Uterus (tissue), 2 donors: ENCODE measurements around the gene CHAF1B.

Experiments
- CTCF ChIP-seq, 4 experiments: fragments of 200-600 bp in 2 of 4; fragments of 450-650 bp in 2 of 4; sonication (generic) in 2 of 4; IDR thresholded peaks; one replicate each; pipeline ENCODE4 v1.5.1; 2016 to 2019; ENCODE audit warnings: antibody characterized with exemption in 4 of 4, mild to moderate bottlenecking in 2 of 4, moderate library complexity in 1 of 4
- POLR2A ChIP-seq, 2 donors: fragments of 450-650 bp; IDR thresholded peaks; one replicate each; pipeline ENCODE4 v1.6.1; 2016; ENCODE audit warnings: antibody characterized with exemption in 2 of 2, mild to moderate bottlenecking in 1 of 2, moderate library complexity in 1 of 2

DNA sequence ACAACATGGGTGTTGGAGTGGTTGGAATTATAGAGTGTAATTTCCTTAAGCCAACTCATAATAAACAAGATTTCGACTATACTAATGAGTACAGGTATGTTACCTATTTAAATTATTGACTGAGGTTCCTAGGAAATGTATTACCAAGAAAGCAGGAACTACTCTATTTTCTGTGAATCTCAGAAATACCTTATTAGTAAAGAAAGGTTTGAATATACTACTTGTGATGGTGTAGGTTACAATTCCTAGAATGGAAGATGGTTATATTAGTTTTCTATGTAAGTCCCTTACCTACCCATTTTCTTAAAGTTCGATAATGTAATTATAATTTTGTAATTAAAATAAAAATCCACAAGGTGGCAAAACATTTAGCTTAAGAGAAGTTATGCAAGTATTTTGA, 35.9 kb upstream of the CHAF1B start:
- TF ChIP-seq CTCF (IDR thresholded peaks at IDR 0.05) (no peak), POLR2A (IDR thresholded peaks at IDR 0.05) (no peak)
